NCI-H226 (cell line): ENCODE measurements around the gene FRMPD4.
"Not testable (repeated sequence)": the region's sequence is repeated elsewhere in the genome, so short reads cannot be mapped to it uniquely, and the experiment has no call there.

ENCODE experiments used
- DNase-seq: peaks from one replicate; pipeline ENCODE4 v3.0.0-alpha.2; 2015

The FRMPD4 gene

GRCh38 chrX:12446342-12447075 lies 308.2 kb downstream of the FRMPD4 start:
- peak; percentile 23 for DNase-seq

- DNase-seq, result peak; percentile 73
Observed at GRCh38 chrX:12447448-12448064, 309.3 kb downstream of the FRMPD4 start.

GRCh38 chrX:12452268-12452667 lies 314.0 kb downstream of the FRMPD4 start:
- DNase-seq, result no peak

DNA sequence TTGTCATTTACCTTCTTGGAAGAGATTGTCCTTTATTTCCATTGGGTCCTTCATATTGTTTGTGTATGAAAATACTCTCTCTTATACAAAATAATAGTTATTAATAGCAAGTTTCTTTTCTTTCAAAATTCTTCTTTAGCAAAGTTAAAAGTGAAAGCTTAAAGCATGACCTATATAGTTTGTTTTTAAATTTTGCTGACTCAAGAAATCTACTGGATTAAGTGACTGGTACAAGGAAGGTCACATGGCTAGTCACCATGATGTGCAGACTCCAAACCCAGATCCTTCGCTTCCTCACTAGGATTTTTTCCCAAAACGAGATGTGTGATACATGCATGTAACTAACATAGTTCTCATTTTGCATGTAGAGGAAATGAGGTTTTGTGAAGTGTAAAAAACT lies 322.7 kb downstream of the FRMPD4 start:
- no peak for DNase-seq

DNA sequence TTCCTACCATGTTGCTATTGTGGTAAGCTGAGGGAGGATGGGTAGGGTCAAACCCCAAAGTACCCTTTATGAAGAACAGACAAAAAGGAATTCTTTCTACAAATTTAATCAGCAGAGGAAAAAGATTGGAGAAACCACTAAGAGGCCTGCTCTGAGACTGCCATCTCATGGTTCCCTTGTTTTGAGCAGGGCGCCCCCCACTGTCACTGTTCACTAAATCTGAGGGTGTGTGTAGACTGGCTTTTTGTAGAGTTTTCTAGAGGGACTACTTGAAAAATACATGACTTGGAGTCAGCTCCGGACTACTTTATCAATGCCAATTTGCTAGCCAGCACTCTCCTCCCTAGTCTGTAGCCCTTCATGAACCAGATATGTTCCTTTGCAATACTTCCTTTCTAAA lies 324.8 kb downstream of the FRMPD4 start:
- DNase-seq, result no peak

GRCh38 chrX:12463873-12464272 lies 325.6 kb downstream of the FRMPD4 start:
- DNase-seq, result no peak

- DNase-seq, result no peak
Observed at GRCh38 chrX:12467321-12467720, 329.0 kb downstream of the FRMPD4 start.

- peak; percentile 49 for DNase-seq
Observed at GRCh38 chrX:12469296-12469695, 331.0 kb downstream of the FRMPD4 start.

DNA sequence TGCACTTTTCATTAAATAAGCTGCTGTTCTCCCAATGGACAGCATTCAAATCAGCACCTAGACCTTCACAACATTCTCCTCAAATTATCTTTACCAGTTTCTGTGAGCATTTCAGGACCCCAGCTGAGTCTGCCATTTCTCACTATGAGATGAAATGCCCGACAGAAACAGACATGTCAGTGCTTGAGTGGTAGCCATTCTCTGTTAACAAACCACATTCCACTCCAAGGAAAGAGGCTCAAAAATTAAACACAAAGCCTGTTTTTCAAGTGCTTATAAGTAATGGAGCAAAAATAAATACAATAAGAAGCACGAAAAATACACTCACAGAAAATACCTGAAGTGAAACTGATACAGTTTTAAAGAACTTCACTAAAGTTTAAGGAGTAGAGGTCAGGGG lies 332.8 kb downstream of the FRMPD4 start:
- DNase-seq, result no peak

DNA sequence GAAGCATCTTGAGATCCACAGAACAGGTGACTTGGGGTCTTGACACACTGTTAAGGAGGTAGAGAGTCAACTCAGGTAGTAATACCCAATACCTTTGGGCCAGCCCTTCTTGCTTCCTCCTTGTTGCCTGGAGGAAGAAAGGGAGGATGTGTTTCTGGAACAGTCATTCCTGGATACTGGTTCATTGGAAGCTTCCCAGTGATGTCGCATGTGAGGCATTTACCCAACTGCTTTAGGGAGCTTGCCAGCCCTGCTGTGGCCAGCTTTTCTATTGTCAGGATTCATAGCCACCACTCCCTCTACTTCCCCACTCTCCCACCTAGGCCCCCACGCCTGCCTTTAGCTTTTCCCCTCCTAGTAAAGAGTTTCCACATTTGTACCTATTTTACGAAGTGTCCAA lies 342.7 kb downstream of the FRMPD4 start:
- peak; percentile 46 for DNase-seq

DNA sequence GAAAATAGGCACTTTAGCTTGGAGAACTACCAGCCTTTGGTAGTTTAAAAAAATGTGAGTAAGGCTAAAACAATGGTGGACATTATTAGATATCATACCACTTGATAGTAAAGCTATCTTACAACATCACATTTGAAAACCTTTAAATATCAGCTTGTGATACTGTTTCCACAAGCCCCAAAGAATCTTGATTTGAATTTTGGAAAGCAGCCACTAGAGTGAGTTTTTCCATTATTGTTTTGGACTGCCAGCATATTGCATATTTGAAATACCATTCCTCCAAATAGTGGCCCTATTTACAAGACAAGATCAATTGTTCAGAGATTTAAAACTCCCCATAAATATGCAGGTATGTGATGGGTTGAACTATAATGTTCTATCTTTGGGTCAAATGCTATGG lies 349.9 kb downstream of the FRMPD4 start:
- no peak for DNase-seq

- DNase-seq, result peak; percentile 14
Observed at GRCh38 chrX:12488771-12489170, 350.5 kb downstream of the FRMPD4 start.

DNA sequence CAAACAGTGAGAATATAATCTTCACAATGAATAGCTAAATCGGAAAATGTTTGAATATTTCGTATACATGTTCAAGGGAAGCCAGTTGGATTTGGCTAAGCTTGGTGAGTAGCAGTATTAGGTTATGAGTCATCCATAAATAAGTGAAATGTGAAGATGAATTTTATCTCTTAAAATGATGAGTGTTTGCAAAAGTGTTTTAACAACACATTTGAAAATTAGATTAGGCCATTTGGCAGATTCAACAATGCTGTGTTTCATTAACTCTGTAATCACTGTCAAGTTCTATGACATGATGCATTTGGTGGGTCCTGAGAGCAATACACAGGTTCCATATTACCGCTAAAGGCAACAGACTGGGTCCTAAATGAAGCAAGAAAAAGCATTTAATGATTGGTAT lies 351.1 kb downstream of the FRMPD4 start:
- DNase-seq, result peak; percentile 24

DNA sequence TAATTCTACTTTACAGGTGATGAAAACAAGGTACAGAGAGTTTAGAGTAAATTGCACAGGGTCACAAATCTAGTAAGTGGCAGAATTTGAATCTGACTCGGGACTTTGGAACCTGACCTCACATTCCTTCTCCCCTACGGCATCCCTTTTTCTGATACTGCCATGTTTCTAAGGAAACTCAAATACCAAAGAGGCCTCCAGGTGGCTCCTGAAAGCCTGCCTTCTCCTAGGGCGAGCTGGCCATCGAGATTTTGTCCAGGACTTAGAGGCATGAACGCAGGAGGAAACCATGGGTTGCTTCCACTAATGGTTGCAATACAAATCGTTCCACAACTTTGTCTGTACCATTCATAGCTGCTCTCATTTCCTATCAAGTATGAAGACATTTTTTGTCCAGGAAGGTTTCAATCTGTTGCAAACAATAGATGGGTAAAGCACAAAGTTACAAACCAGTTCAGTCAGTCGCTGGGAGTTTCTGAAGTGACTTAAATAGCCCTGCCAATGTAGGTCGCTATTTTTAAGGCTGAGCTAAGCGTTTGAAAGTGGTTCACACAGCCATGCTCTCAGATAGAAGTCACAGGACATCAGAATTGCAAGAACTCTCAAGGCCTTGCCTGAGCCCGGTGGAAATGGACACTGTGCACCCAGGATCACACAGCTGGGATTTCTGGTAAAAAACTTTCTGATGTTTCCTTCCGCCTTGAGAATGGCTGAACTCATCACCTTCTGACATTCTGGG lies 356.3 kb downstream of the FRMPD4 start:
- no peak for DNase-seq

- DNase-seq, result no peak
Observed at GRCh38 chrX:12496343-12496742, 358.1 kb downstream of the FRMPD4 start.

- DNase-seq, result no peak
Observed at GRCh38 chrX:12497832-12498591, 359.7 kb downstream of the FRMPD4 start.

DNA sequence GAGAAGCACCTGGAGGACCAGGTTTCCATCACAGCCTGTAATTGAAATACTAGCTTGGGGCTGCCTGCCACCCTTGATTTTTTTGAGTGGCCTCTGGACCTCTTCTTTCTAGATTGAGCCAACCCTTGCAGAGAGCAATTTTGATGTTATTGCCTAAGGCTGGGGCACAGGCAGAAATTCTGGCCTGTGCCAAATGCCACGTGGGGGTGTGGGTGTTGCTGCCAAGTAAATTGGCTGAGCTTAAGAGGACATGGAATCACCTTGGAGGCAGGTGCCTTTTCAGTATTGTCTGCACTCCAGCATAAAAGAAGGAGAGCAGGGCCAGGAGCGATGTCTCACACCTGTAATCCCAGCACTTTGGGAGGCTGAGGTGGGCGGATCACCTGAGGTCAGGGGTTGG lies 366.9 kb downstream of the FRMPD4 start:
- no peak for DNase-seq

DNA sequence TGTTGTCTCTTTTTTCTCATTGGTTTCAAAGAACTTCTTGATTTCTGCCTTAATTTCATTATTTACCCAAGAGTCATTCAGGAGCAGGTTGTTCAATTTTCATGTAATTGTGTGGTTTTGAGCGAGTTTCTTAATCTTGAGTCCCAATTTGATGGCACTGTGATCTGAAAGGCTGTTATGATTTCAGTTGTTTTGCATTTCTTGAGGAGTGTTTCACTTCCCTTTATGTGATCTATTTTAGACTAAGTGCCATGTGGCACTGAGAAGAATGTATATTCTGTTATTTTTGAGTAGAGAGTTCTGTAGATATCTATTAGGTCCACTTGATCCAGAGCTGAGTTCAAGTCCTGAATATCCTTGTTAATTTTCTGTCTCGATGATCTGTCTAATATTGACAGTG lies 377.1 kb downstream of the FRMPD4 start:
- DNase-seq, result not testable (repeated sequence)

DNA sequence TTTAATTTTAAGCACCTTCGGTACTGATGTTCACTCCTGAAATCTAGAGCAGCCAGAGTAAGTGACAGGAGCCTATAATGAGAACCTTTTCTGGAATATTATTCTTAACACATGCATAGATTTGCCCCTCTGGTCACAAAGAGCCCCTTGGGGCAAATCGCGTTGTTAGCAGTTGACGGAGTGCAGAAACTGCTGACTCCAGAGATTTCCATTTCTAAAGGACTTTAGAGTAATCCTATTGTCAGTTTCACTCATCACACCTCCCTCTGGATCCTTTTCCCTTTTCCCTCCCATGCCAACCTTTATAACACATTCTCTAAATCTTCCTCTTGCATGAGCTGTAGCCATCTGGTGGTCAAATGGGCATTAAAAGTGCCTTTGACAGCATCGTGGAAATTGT lies 388.0 kb downstream of the FRMPD4 start:
- no peak for DNase-seq

- not testable (repeated sequence) for DNase-seq
Observed at GRCh38 chrX:12538096-12538495, 399.8 kb downstream of the FRMPD4 start.

DNA sequence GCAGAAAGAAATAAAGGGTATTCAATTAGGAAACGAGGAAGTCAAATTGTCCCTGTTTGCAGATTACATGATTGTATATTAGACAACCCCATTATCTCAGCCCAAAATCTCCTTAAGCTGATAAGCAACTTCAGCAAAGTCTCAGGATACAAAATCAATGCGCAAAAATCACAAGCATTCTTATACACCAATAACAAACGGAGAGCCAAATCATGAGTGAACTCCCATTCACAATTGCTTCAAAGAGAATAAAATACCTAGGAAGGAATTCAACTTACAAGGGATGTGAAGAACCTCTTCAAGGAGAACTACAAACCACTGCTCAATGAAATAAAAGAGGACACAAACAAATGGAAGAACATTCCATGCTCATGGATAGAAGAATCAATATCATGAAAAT lies 404.0 kb downstream of the FRMPD4 start:
- DNase-seq, result not testable (repeated sequence)

DNA sequence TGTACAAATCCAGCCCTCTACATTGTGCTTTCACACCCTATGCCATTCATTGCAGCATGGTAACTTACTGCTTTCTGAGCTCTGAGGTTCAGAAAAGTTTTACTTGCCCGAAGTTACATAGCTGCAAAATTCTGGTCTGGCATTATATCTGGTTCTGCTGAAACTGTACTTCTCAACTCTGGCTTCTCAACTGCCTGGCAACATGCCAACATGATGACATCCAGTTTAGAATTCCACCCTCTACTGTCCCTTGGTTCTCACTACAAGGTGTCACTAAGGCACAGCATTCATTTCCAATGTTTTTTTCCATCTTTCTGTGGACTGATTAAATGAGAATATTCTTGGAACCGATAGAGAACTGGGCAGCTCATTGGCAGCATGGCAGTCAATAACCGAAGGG lies 410.1 kb downstream of the FRMPD4 start:
- no peak for DNase-seq

DNA sequence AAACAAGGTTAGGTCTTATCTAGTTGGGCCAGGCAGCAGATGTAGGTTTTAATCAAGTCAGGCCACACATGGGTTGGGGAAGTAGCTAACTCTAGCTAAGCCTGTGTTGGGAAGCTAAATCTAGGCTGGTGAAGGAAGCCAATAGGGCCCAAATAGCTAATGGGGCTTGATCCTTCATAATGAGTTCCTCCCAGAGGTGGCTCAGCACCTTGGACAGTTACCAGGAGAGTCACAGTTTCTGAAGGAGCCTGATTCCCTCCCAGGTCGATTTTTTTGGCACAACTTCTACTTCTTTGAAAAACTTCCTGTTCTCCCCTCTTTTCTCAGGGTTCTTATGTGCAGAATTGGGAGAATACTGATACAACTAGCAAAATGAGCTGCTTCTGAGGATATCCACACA lies 410.5 kb downstream of the FRMPD4 start:
- DNase-seq, result no peak
